HG03139 (cell line): ENCODE data around the gene APOL1.
"Not testable (repeated sequence)": the region's sequence is repeated elsewhere in the genome, so short reads cannot be mapped to it uniquely, and the experiment has no call there.

Experiments
- ATAC-seq: cut with Tn5 transposase; IDR thresholded peaks from one replicate; pipeline ENCODE4 v1.9.1; 2021; ENCODE audit not compliant: unreplicated experiment

APOL1 gene

GRCh38 chr22:36263886-36264664 is 11.1 kb downstream of the APOL1 start:
- ATAC-seq, result not testable (repeated sequence)

DNA sequence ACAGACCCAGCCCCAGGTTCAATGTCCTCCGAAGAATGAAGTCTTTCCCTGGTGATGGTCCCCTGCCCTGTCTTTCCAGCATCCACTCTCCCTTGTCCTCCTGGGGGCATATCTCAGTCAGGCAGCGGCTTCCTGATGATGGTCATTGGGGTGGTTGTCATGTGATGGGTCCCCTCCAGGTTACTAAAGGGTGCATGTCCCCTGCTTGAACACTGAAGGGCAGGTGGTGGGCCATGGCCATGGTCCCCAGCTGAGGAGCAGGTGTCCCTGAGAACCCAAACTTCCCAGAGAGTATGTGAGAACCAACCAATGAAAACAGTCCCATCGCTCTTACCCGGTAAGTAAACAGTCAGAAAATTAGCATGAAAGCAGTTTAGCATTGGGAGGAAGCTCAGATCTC is 14.1 kb downstream of the APOL1 start:
- ATAC-seq, result no peak

GRCh38 chr22:36267896-36268485 is 15.1 kb downstream of the APOL1 start:
- ATAC-seq, result no peak

GRCh38 chr22:36271231-36271630 is 18.3 kb downstream of the APOL1 start:
- ATAC-seq, result not testable (repeated sequence)

- not testable (repeated sequence) for ATAC-seq
These were observed 19.0 kb downstream of the APOL1 start for GRCh38 chr22:36271951-36272350.

- ATAC-seq, result no peak
These were observed 21.6 kb downstream of the APOL1 start for GRCh38 chr22:36274531-36274930.

DNA sequence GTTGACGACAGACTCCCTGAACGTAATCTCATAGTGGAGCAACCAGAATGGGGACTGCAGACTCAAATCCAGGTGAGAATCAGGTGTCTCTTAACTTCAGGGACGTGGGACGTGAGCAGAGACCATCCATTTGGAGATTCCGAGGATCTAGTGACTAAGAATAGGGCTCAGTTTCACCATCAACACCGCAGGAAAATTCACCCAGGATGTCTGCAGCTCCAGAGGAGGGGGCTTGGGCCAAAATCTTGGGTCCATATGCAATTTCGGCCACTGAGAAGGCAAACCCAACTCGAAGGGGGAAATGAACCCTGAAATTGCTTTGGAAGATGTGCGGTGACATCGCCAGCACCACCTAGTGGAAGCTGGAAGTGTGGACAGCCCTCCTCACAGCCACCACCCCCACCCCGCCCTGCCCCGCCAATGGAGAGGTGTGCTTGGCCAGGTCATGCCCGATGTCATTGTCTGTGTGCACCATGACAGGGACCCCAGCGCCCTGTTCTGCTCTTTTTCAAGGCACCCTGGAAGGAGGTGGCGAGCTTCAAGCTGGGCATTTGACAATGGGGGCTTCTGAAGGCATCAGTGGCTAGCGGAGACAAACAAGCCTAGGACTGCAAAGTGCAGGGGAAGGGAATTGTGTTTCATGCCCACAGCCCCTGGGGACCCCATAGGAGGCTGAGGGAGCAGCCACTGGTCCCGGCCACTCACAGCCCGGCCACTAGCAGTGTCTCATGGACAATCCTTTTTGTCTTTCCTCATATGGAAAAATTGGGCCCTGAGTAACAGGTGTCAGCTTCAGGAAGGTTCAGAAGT is 24.8 kb downstream of the APOL1 start:
- ATAC-seq, result no peak

DNA sequence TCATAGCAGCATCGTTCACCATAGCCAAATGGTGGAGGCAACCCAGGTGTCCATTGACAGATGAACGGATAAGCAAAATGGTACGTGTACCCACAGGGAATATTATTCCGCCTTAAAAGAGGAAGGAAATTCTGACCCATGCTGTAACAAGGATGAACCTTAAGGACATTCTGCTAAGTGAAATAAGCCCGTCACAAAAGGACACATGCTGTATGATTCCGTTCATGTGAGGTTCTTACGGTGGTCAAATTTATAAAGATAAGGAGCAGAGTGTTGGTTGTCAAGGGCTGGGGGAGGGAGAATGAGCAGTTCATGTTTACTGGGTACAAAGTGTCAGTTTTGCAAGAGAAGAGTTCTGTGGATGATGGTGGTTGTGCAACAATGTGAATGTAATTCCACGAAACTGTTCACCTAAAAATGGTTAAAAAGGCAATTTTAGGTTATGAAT is 26.3 kb downstream of the APOL1 start:
- no peak for ATAC-seq

GRCh38 chr22:36280379-36280778 is 27.4 kb downstream of the APOL1 start:
- ATAC-seq, result no peak

DNA sequence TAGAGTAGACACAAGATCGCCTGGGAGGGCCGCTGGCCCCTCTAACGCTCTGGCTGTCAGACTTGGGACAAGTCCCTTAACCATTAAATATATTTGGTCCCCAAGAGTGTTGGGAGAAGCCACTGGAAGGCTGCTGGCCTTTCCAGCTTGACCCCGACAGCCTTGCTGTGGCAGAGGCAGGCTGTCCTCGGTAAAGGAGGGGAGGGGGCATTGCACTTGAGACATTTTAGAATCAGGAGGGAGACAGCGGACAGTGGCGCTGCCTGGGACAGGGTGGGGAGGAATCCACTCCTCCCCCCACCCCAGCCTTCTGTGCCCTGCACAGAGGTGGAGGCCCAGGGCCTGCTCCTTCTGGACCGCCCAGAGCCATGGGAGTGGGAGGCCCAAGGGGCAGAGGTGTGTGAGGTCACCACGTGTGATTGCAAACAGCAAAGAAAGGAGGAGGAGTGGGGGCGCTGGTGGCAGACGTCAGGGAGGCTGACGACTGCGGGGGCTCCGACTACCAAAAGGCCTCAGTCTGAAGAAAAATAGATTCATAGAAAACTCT is 28.9 kb downstream of the APOL1 start:
- no peak for ATAC-seq

GRCh38 chr22:36282328-36282831 is 29.4 kb downstream of the APOL1 start:
- ATAC-seq, result no peak

GRCh38 chr22:36284171-36284571 is 31.2 kb downstream of the APOL1 start:
- ATAC-seq, result no peak

DNA sequence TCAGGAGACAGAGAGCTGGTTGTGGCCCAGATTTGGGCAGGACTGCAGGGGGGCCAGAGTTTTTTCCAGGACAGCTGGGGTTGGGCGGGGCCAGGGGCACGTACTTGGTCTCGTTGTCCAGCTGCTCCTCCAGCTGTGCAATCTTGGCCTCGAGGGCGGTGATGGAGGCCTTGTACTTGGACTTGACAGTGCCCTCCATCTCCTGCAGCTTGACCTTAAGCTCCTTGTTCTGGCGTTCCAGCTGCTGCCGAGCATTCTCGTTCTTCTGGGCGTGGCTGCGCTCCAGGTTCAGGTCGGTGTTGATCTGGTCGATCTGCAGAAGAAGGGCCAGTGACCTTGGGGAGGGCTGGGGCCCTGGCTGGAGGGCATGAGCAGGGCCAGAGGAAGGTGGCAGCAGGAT is 32.1 kb downstream of the APOL1 start:
- ATAC-seq, result no peak

DNA sequence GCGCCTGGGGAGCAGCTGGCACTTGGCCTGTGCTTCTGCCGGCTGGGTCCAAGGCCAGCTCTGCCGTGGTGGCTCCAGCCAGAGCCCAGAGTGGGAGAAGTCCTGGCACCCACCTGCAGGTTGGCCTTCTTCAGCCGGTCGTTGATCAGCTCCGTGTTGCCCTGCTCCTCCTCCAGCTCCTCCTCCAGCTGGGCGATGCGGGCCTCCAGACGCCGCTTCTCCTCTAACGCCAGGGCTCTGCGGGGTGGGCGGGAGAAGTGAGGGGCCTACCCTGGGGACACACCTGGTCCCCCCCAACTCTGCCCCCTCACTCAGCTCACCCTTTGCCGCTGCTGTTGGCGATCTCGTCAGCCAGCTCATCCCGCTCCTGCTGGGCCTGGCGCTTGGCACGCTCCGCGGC is 32.6 kb downstream of the APOL1 start:
- ATAC-seq, result no peak

DNA sequence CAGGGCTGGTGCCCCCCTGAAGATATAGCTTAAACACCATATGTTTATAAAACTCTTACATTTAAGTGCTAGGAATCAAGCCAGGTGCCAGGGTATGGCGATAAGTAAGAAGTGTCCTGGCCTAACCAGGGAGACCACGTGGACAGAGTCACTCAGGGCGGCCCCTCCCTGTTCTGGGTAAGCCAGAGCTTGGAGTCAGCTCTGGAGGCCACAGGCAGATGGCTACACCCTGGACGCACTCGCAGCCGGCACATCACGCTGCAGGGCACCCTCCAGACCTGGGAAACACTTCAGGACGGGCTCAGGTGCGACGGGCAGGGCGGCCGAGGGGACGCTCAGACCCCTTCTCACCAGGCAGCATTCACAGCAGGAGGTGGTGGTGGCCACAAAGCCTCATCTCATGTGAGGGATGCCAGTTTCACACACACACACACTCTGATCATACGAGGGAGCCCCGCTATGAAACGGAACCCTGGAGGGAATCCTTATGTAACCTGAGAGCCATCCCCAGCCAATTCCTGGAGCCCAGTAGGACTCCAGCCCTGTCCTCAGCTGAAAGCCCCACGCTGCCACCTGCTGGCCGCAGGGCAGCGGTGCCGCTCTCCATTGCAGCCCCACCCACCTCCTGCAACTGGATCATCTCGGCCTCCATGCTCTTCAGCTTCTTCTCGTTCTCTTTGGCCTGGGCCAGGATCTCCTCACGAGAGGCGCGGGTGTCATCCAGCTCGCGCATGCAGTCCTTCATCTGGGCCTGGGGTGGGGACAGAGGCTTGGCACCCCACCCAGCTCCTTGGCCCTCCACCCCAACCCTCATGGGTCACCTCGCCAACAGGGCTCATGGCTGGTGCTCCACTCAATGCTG is 33.4 kb downstream of the APOL1 start:
- ATAC-seq, result no peak

DNA sequence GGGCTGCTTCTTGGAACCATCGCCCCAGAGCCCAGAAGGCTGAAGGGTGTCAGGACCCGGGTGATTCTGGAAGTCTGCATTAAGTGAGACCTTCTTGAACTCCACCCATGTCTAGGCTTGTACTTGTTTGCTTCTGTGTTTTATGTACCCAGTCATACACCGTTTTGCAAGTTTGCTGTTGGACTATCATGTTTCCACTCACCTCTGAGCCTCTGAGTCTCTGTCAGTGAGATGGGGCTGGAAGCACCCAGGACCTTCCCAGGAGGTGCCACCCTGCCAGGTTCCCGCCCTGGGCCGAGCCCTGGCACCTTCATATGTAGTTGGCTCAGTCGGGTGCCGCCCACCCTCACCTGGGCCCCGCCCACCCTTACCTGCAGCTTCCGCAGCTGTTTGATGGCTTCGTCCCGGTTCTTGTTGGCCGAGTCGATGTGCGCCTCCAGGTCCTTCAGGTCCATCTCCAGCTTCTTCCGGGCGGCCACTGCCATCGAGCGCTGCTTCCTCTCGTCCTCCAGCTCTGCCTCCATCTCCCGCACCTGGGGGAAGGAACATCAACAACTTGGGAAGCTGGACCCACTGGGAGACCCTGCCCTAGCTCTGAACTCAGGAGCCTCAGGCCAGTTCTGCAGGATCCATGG is 35.1 kb downstream of the APOL1 start:
- no peak for ATAC-seq

DNA sequence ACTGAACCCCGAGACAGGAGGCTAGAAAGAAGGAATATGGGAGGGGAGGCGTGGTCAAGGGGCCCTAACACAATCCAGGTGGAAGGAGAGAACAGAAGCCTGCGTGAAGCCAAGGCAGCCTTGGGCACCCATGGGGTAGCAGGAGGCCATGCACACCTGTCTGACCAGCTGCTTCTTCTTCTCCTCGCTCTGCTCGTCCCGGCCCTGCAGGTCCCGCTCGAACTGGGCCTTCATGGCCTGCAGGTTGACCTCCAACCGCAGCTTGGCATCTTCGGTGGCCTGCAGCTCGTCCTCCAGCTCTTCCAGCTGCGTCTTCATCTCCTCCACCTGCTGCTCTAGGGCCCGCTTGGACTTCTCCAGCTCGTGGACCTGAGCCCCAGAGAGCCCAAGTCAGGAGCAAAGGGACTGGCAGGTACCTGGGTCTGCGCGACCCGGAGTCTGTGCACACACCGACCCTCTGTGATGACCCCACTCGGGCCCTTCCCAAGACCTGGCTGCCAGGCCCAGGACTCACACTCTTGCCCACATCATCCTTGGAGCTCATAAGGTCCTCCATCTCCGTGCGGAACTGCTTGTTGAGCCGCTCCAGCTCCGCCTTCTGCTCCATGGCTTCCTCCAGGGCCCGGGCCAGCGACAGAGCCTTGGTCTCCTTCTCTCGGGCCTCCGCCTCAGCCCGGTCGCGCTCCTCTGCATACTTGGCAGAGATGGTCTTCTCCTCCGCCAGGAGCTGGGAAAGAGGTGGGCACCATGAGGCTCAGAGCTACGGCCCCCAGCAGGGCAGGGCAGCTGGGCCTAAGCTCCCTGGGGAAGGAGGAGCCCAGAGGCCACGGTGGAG is 35.9 kb downstream of the APOL1 start:
- no peak for ATAC-seq

- ATAC-seq, result no peak
These were observed 36.5 kb downstream of the APOL1 start for GRCh38 chr22:36289406-36289870.

- not testable (repeated sequence) for ATAC-seq
These were observed 37.0 kb downstream of the APOL1 start for GRCh38 chr22:36289948-36290371.
